ENCODE measurements around the gene CXCR6. TPM values are rescaled to one million over a fixed set of nuclear protein-coding genes. Genes with fewer than 3 reads are reported as not detected.

CXCR6 gene
- total and polyA plus RNA-seq, 2 of the 13 experiments (the other 11 are each of a cell fraction or from before 2014, with no cell fraction given): not detected

- TF ChIP-seq ZNF879 (CRISPR knock-in tag; IDR thresholded peaks at IDR 0.05) (no peak), ZNF292 (CRISPR knock-in tag; IDR thresholded peaks at IDR 0.05; ENCODE audit: borderline replicate concordance, low read depth) (no peak), ZNF296 (CRISPR knock-in tag; conservative IDR thresholded peaks at IDR 0.05) (no peak), NFIC (IDR thresholded peaks at IDR 0.05; ENCODE audit: low read length) (no peak), ZNF878 (CRISPR knock-in tag; IDR thresholded peaks at IDR 0.05) (no peak), ZNF569 (CRISPR knock-in tag; IDR thresholded peaks at IDR 0.05; ENCODE audit: borderline replicate concordance) (no peak), ETV5 (CRISPR knock-in tag; IDR thresholded peaks at IDR 0.05; ENCODE audit: borderline replicate concordance) (no peak)
- TF ChIP-seq, protein P1, sequence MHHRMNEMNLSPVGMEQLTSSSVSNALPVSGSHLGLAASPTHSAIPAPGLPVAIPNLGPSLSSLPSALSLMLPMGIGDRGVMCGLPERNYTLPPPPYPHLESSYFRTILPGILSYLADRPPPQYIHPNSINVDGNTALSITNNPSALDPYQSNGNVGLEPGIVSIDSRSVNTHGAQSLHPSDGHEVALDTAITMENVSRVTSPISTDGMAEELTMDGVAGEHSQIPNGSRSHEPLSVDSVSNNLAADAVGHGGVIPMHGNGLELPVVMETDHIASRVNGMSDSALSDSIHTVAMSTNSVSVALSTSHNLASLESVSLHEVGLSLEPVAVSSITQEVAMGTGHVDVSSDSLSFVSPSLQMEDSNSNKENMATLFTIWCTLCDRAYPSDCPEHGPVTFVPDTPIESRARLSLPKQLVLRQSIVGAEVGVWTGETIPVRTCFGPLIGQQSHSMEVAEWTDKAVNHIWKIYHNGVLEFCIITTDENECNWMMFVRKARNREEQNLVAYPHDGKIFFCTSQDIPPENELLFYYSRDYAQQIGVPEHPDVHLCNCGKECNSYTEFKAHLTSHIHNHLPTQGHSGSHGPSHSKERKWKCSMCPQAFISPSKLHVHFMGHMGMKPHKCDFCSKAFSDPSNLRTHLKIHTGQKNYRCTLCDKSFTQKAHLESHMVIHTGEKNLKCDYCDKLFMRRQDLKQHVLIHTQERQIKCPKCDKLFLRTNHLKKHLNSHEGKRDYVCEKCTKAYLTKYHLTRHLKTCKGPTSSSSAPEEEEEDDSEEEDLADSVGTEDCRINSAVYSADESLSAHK (CRISPR knock-in tag; IDR thresholded peaks at IDR 0.05; ENCODE audit: borderline replicate concordance): no peak
Measured at GRCh38 chr3:45958321-45958791, 15.1 kb downstream of the CXCR6 start (continued).

DNA sequence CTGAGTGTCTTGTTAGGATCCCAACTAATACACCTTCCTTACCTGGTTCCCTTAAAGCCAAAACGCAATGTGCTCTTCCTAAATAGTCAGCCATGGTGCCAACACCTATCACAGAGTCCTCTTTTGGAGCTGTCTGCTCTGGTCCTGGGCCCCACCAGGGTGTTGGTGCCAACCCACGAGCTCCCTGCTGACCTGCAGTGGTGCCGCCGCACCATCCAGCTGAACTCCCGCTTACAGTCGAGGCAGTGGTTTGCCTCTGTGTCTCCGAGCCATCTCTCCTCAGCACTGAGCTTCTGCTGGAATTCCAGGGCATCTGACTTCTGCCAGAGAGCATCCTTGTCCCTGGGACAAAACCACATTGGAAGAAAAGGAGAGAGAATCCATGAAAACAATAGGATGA, 15.9 kb downstream of the CXCR6 start:
- Histone ChIP-seq H3K4me3 (replicated peaks in 1 of 3; ENCODE audit: insufficient read depth in 1 of 3, low read depth in 2 of 3, low read length in 3 of 3) (no peak overlapping the region), H3K36me3 (replicated peaks in 1 of 2; ENCODE audit: control insufficient read depth in 1 of 2, insufficient read depth in 2 of 2, low read length in 2 of 2) (peaks cover 44 to 85% of the 10 kb centered on the region in 2 experiments; a peak in 4 of 5 replicates), H4K20me1 (ENCODE audit: insufficient read depth, low read length) (no peaks in the 10 kb centered on the region; the same call in none of the 2 replicates), H3K9me3 (ENCODE audit: low read length) (no peaks in the 10 kb centered on the region), H3K27ac (ENCODE audit: extremely low read length, insufficient read depth, low read length) (no peak overlapping the region), H3K79me2 (ENCODE audit: insufficient read depth, low read length) (no peaks in the 10 kb centered on the region), H3K27me3 (ENCODE audit: control insufficient read depth in 1 of 2, insufficient read depth in 2 of 2, low read length in 2 of 2) (no peaks in the 10 kb centered on the region), H3K4me1 (ENCODE audit: insufficient read depth, low read length) (no peaks in the 10 kb centered on the region), H3K4me2 (ENCODE audit: low read depth, low read length) (no peak overlapping the region), H3K9ac (ENCODE audit: insufficient read depth, low read depth, low read length) (no peak overlapping the region), H2AFZ (ENCODE audit: low read length) (no peak overlapping the region)
- in situ Hi-C loops (cut with HindIII; ENCODE audit: extremely low pct_ligation_motif_present, low pct_unique_long_range_greater_than_20kb): no loop called here
- no peak for FAIRE-seq
- WGBS (ENCODE audit: low lambda C conversion rate): 95% methylated on average over 7 of the region's 7 CpGs
- no peak for DNase-seq (ENCODE audit: low spot score)
- ATAC-seq: no peak
- CTCF ChIA-PET (ENCODE audit: low intra/inter-chr PET ratio, low total read pairs): no interaction called here
- intact Hi-C loops (cut with micrococcal nuclease; ENCODE audit: unreplicated experiment): no loop called here
- POLR2A ChIA-PET: no interaction called here
- BruUV-seq (replicated peaks): no TSS peak
- TF ChIP-seq, protein P2, sequence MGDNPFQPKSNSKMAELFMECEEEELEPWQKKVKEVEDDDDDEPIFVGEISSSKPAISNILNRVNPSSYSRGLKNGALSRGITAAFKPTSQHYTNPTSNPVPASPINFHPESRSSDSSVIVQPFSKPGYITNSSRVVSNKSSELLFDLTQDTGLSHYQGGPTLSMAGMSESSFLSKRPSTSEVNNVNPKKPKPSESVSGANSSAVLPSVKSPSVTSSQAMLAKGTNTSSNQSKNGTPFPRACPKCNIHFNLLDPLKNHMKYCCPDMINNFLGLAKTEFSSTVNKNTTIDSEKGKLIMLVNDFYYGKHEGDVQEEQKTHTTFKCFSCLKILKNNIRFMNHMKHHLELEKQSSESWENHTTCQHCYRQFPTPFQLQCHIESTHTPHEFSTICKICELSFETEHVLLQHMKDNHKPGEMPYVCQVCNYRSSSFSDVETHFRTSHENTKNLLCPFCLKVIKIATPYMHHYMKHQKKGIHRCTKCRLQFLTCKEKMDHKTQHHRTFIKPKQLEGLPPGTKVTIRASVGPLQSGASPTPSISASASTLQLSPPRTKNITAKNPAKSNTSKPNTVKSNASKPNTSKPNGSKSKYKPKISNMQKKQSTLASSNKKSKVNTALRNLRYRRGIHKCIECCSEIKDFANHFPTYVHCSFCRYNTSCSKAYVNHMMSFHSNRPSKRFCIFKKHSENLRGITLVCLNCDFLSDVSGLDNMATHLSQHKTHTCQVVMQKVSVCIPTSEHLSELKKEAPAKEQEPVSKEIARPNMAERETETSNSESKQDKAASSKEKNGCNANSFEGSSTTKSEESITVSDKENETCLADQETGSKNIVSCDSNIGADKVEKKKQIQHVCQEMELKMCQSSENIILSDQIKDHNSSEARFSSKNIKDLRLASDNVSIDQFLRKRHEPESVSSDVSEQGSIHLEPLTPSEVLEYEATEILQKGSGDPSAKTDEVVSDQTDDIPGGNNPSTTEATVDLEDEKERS (CRISPR knock-in tag; IDR thresholded peaks at IDR 0.05): no peak
- no peak for TF ChIP-seq KLF13 (CRISPR knock-in tag; IDR thresholded peaks at IDR 0.05)
- no peak for TF ChIP-seq FOXA1 (IDR thresholded peaks at IDR 0.05)
- no peak for TF ChIP-seq FOXA1 (CRISPR knock-in tag; IDR thresholded peaks at IDR 0.05)
- TF ChIP-seq SOX6 (IDR thresholded peaks at IDR 0.05): no peak
- no peak for TF ChIP-seq SOX6 (CRISPR knock-in tag; IDR thresholded peaks at IDR 0.05)
- no peak for TF ChIP-seq ZNF850 (CRISPR knock-in tag; conservative IDR thresholded peaks at IDR 0.05)
- no peak for TF ChIP-seq CCDC6 (CRISPR knock-in tag; IDR thresholded peaks at IDR 0.05)
- TF ChIP-seq RELA (CRISPR knock-in tag; IDR thresholded peaks at IDR 0.05): no peak
- TF ChIP-seq ZSCAN30 (CRISPR knock-in tag; IDR thresholded peaks at IDR 0.05): no peak
- no peak for TF ChIP-seq NR2C2 (CRISPR knock-in tag; IDR thresholded peaks at IDR 0.05; ENCODE audit: borderline replicate concordance)
- TF ChIP-seq ATF7 (IDR thresholded peaks at IDR 0.05): no peak
- no peak for TF ChIP-seq ATF7 (CRISPR knock-in tag; IDR thresholded peaks at IDR 0.05)
- no peak for TF ChIP-seq ZNF343 (CRISPR knock-in tag; IDR thresholded peaks at IDR 0.05)
- no peak for TF ChIP-seq FOXO1 (CRISPR knock-in tag; IDR thresholded peaks at IDR 0.05)
